AG09319 (cell line): ENCODE data around the gene GLRX3.

Experiments
- DNase-seq: peaks from one replicate; pipeline ENCODE4 v3.0.0-alpha.2; 2010; ENCODE audit warnings: low read depth; ENCODE audit errors: extremely low read depth
- TF ChIP-seq, protein P1 (sequence below): IDR thresholded peaks from 2 replicates; pipeline ENCODE4 v1.5.1; 2011; ENCODE audit warnings: low read depth, mild to moderate bottlenecking, inconsistent platforms, low read length, moderate library complexity

The GLRX3 gene

DNA sequence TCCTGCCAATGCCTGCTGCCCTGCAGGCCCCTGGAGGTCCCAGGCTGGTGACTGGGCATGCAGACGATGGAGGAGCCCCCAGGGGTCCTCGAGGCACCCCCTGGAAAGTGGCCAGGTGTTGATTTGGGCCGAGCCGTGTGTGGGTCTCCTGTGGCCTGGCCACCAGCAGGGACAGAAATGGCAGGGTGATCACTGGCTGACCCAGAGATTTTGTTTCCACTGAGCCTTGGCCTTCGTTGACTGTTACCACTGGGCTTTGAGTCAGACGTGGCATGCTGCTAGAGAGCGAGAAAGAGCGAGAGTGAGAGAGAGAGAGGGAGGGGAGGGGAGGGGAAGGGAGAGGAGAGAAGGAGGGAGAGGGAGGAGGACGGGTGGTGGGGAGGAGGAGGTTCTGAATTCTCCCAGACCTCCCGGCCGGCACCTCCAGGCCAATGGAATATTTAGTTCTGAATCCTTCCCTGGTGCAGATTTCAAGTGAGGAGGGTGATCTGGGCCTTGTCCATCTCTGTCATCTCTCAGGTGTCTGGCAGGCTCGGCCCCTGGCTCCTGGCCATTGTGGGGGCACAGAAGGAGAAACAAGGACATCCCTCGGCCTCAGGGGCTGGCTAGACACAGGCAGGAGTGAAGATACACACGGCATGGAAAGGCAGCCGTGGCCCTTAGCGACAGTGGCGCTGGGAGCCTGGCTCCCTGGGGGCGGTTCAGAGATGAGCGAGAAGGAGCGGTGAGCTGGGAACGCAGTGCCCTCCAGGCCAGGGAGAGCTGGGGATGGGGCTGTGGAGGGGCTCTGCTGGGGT lies 58.2 kb downstream of the GLRX3 start:
- DNase-seq: no peak
- TF ChIP-seq, protein P1, sequence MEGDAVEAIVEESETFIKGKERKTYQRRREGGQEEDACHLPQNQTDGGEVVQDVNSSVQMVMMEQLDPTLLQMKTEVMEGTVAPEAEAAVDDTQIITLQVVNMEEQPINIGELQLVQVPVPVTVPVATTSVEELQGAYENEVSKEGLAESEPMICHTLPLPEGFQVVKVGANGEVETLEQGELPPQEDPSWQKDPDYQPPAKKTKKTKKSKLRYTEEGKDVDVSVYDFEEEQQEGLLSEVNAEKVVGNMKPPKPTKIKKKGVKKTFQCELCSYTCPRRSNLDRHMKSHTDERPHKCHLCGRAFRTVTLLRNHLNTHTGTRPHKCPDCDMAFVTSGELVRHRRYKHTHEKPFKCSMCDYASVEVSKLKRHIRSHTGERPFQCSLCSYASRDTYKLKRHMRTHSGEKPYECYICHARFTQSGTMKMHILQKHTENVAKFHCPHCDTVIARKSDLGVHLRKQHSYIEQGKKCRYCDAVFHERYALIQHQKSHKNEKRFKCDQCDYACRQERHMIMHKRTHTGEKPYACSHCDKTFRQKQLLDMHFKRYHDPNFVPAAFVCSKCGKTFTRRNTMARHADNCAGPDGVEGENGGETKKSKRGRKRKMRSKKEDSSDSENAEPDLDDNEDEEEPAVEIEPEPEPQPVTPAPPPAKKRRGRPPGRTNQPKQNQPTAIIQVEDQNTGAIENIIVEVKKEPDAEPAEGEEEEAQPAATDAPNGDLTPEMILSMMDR: no peak

GRCh38 chr10:130194991-130195645 lies 58.9 kb downstream of the GLRX3 start:
- TF ChIP-seq, protein P1: no peak
- no peak for DNase-seq

DNA sequence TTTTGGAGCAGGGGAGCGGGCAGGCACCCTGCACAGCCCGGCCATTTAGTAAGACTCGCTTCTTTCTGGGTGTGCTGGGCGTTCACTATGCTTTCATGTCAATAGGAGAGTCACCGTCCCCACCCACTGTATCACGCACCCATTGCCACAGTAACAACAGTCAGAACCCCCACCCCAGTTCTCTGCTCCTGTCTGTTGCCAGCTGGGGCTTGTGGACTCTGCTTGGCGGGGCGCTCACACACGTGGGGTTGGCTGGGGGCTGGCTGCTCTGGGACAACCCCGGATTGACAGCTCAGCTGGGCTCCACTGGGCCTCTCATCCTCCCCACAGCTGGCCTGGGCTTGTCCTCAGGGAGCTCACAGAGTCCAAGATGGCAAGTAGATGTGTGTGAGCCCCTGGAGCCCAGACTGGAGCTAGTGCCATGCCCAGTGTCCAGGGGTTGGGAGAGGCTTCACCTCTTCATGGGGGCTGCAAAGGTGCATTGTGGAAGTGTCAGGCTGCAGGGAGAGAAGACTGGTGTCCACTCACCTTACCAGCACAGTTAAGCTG lies 59.6 kb downstream of the GLRX3 start:
- TF ChIP-seq, protein P1: no peak
- no peak for DNase-seq

DNA sequence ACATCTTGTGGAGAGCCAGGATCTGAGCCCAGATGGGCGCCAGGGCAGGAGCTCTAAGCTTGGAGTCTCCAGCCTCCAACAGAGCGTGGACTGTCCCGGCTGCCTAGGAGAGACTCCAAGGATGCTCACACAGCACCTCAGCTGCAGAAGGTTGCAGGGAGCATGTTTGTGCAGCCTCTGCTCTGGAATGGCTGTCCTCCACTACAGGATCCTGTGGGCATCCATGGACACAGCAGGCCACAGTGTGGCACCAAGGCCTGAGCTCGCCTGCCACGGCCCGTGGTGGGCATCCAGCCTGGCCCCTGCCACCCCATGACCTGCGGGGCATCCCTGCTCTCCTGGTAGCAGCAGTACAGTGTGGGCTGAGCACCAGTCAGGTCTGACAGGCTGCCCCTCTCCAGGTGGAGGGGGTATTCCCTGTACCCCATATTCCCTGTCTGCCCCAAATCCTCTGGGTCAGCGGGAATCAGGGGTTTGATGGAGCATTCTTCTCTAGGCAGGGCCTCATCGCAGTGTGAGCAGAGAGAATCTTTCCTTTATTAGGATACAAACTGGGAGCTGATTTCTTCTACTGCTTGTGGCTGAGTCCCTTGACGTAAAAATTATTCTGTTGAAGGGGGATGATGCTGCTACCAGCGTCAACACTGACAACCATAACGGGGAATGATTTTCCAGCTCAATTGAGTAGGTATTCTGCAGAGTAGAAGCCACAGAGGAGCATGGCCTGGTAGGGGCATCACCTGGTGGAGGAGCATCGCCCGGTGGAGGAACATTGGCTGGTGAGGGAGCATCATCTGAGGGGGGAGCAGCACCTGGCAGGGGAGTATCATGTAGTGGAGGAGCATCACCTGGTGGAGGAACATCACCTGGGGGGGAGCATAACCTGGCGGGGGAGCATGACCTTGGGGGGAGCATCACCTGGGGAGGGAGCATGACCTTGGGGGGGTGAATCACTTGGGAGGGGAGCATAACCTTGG lies 60.6 kb downstream of the GLRX3 start:
- DNase-seq: no peak
- TF ChIP-seq, protein P1: no peak

DNA sequence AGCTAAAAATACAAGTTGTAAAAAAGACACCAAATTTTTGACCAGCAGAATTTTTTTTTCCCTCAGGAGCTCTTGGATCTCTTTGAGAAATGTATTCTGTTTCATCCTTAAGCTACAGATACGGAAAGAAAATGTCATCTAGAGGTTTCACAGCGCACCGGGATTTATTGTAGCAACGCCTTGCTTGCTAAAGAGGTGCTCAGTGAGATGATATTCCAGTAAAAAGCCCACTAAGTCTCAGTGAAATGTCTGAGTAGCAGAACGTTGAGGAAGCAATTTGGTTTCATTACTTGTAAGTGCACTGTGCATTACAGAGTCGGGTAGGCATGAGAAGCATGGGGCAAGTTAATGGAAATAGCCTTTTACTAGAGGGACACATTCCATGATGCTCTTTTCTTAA lies 62.5 kb downstream of the GLRX3 start:
- TF ChIP-seq, protein P1: no peak
- DNase-seq: no peak

DNA sequence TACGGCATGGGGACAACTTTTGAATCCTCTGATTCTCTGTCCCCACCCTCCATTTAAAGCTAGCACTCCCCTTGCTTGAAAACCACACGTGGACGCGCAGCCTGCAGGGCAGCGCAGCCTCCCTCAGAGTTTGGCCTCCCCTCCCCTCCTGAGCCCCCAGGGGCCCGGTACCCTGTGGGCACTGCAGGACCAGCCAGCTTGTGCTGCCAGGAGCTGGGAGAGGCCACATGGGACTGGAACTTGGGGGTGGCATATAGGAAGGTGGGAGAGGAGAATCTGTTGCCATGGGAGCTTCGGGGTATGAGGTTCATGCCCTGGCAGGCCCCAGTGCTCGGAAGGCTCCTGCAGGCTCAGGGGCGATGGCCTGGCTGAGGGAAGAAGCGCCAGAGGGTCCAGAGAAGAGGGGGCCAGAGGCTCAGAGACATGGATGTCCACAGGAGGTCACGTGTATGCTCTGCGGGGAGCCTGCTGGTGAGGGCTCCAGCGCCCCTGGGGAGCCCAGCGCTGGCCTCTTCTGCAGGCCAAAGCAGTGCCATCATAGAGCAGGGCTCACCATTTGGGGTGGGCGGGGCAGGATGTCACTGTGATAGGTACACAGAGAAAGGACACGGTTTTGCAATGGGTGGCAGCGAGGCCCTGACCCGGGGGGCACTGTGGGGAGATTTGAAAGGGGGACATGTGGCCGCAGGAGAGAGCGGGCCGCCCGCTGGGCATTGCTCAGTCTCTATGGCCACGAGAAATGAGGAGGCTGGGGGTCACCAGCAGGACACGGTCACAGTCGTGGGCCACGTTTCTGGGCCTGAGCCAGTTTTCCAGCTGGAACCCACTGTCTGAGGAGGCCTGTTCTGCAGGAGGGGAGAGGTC lies 64.2 kb downstream of the GLRX3 start:
- TF ChIP-seq, protein P1: no peak

More for the DNA sequence above, 64.2 kb downstream of the GLRX3 start:
- no peak for DNase-seq
